NCI-H2171 (cell line): ENCODE data around the gene INTS13.
A peak's percentile ranks its signal among the peaks of the same experiment; 100 is the strongest.
"Not testable (repeated sequence)": the region's sequence is repeated elsewhere in the genome, so short reads cannot be mapped to it uniquely, and the experiment has no call there.

Source experiments
- DNase-seq: peaks from one replicate; lab custom pipeline; 2025; lab: John Stamatoyannopoulos, UW

The INTS13 gene, protein sequence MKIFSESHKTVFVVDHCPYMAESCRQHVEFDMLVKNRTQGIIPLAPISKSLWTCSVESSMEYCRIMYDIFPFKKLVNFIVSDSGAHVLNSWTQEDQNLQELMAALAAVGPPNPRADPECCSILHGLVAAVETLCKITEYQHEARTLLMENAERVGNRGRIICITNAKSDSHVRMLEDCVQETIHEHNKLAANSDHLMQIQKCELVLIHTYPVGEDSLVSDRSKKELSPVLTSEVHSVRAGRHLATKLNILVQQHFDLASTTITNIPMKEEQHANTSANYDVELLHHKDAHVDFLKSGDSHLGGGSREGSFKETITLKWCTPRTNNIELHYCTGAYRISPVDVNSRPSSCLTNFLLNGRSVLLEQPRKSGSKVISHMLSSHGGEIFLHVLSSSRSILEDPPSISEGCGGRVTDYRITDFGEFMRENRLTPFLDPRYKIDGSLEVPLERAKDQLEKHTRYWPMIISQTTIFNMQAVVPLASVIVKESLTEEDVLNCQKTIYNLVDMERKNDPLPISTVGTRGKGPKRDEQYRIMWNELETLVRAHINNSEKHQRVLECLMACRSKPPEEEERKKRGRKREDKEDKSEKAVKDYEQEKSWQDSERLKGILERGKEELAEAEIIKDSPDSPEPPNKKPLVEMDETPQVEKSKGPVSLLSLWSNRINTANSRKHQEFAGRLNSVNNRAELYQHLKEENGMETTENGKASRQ

GRCh38 chr12:26937863-26938700 is at the start of gene INTS13, which contains the start of gene FGFR1OP2:
TSS of gene INTS13 (minus strand) at chr12:26937981. CDS start at chr12:26936803, 1,178 bp downstream.
TSS of gene FGFR1OP2 (plus strand) at chr12:26938470. CDS start at chr12:26954159, 15,689 bp downstream.
- DNase-seq = peak; percentile 97

- DNase-seq = no peak
These were observed 45.1 kb upstream of the INTS13 start for GRCh38 chr12:26982866-26983265.

GRCh38 chr12:26979733-26980132 is 42.0 kb upstream of the INTS13 start:
- DNase-seq = no peak

- DNase-seq = no peak
These were observed 41.0 kb upstream of the INTS13 start for GRCh38 chr12:26978801-26979200.

DNA sequence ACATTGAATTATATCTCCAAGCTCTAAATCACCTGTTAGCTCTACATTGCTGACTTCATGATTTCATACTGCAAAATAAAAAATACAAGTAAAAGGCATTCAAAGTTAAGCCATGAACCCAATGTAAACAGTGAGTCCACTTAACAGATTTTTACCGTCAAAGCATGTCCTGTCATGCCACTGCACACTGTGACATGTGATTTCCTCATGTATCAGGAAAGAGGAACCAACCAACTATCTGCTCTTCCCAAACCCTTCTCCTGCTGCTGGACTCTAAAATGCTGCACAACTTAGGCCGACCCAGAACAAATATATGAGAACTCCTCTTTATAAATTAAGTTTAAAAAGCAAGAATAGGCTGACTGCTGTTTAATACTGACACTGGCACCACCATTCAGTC is 38.9 kb upstream of the INTS13 start:
- no peak for DNase-seq

- no peak for DNase-seq
These were observed 34.2 kb upstream of the INTS13 start for GRCh38 chr12:26971963-26972362.

- no peak for DNase-seq
These were observed 32.4 kb upstream of the INTS13 start for GRCh38 chr12:26970136-26970535.

GRCh38 chr12:26966842-26967241 is 29.1 kb upstream of the INTS13 start:
- DNase-seq = no peak

GRCh38 chr12:26963413-26963812 is 25.6 kb upstream of the INTS13 start:
- DNase-seq = no peak

DNA sequence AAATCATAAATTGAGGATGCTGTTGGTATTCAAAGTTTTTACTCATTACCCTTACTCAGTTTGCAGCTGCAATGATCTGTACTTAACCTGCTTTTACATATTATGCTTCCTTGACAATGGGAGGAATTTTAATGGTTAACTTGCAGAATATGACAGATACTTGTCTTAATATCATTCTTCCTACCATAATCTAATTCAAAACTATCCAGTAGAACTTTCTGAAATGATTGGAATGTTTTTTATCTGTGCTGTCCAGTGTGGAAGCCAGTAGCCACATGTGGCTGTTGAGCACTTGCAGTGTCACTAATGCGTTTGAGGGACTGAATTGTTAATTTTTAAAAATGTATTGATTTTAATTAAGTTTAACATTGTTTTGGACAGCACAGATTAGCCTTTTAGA is 24.0 kb upstream of the INTS13 start:
- no peak for DNase-seq

GRCh38 chr12:26961391-26961790 is 23.6 kb upstream of the INTS13 start:
- DNase-seq = not testable (repeated sequence)

DNA sequence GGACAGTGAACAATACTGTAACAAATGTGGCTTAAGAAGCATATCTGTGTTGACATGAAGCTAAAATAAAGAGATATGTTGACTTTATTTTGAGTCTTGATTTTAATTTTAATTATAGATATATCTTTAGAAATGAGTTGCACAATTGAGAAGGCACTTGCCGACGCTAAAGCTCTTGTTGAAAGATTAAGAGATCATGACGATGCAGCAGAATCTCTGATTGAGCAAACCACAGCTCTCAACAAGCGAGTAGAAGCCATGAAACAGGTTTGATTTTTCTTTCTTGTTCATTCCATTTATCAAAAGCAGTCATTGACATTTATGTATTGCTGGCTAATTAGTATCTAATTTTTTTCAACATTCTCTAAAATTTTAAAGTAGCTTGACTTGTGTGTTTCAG is 16.2 kb upstream of the INTS13 start:
- DNase-seq = no peak

DNA sequence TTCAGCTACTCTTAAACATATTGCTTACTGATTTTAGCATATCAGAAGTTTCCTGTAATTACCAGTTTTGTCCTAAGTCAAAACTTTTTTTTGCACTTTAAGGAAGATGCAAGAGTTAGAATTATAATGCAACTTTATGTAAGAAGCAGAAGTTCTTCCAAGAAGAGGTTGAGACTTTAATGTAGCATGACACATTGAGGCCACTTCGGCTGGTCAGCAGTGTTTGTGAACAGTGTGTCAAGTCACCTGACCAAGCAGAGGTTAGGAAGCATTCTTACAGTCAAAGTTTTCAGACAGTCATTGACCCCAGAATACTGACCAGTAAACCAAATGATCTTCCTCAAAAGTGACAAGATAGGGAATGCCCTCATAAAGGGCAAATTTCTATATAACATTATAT is 15.7 kb upstream of the INTS13 start:
- no peak for DNase-seq

DNA sequence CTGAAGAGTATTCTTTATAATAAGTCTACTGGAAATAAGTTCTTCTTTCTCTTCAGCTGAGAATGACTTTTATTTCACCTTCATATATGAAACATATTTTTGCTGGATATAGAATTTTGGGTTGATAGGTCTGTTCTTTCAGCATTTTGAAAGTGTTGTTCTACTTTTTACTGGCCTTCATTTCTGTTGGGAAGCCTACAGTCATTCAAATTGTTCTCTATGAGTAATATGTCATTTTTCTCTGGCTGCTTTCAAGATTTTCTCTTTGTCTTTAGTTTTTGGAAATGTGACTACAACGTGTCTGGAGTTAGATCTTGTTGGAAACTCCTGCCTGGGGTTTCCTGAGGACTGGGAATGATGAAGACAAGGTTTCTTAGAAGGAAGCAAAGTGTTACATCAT is 10.5 kb upstream of the INTS13 start:
- DNase-seq = no peak

GRCh38 chr12:26941215-26941594 is 3.4 kb upstream of the INTS13 start:
- no peak for DNase-seq

DNA sequence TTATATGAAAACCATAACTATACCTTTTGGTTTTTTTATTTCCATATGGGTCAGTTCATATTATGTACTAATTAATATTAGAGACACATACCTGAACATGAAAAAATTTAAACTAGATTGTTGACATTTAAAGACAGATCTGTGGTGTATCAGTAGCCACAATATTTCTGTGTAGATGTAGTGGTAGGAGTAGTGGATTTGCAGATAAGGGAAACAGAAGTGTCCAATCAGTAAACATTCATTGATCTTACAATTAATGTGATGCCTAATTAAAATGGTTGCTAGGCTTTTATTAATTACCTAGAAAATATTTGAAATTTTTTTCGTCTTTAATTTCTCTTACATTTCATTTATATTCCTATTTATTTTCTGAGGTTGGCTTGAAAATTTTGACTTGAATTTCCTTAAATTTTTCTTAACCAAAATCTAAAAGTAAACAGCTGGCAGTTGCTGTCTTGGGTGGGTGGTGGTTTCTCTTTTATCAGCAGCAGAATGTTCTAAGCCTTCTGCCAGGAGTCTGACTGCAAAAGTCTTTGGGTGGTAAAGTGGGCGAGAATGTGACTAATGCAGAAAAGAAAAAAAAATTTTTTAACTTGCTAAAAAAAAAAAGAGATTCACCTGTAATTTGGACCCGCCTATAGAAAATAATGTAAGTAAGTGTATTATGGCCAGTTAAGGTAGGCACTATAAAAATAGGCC is 2.9 kb upstream of the INTS13 start:
- no peak for DNase-seq

GRCh38 chr12:26939953-26940352 is 2.2 kb upstream of the INTS13 start:
- no peak for DNase-seq

- DNase-seq = no peak
These were observed 1.5 kb upstream of the INTS13 start for GRCh38 chr12:26939192-26939832.

- peak; percentile 26 for DNase-seq
These were observed 901 bp upstream of the INTS13 start for GRCh38 chr12:26938701-26939062.

GRCh38 chr12:26937443-26937862 is 328 bp downstream of the INTS13 start:
- DNase-seq = no peak
